CD14-positive monocyte (primary cell): ENCODE data around the gene CAMTA1. TPM values are rescaled to one million over a fixed set of nuclear protein-coding genes. Genes with fewer than 3 reads are reported as not detected.

Experiments
- DNase-seq, 3 donors: peaks; one replicate each; pipeline ENCODE4 v3.0.0-alpha.2; 2011 to 2022
- H2AFZ ChIP-seq: 2 replicates; pipeline ENCODE4 v1.6.0; 2012; ENCODE audit warnings: mild to moderate bottlenecking, low read depth, low read length, inconsistent platforms; ENCODE audit not compliant: insufficient read depth, poor library complexity, severe bottlenecking
- H3K27ac ChIP-seq, 2 donors: 1 replicate in 1 of 2; 2 replicates in 1 of 2; pipeline ENCODE4 v1.5.1; 2012 to 2013; ENCODE audit warnings: low read length in 2 of 2, control low read depth in 1 of 2, inconsistent platforms in 1 of 2, low read depth in 1 of 2, mild to moderate bottlenecking in 1 of 2
- H3K27me3 ChIP-seq, 2 donors: one replicate each; pipeline versions ENCODE4 v1.6.0 to v1.6.1; 2011 to 2013; ENCODE audit warnings: low read length in 2 of 2; ENCODE audit not compliant: control insufficient read depth in 2 of 2, insufficient read depth in 2 of 2
- H3K36me3 ChIP-seq, 2 donors: replicated peaks in 1 of 2; 1 replicate in 1 of 2; 2 replicates in 1 of 2; pipeline versions ENCODE4 v1.5.1 to v1.6.1; 2012 to 2013; ENCODE audit warnings: low read length in 2 of 2, control low read depth in 1 of 2, inconsistent platforms in 1 of 2, mild to moderate bottlenecking in 1 of 2; ENCODE audit not compliant: insufficient read depth in 2 of 2, control insufficient read depth in 1 of 2
- H3K4me1 ChIP-seq, 2 donors: 1 replicate in 1 of 2; 2 replicates in 1 of 2; pipeline versions ENCODE4 v1.5.1 to v1.6.1; 2012 to 2013; ENCODE audit warnings: low read length in 2 of 2, control low read depth in 1 of 2, inconsistent platforms in 1 of 2, mild to moderate bottlenecking in 1 of 2, moderate library complexity in 1 of 2; ENCODE audit not compliant: insufficient read depth in 2 of 2, control insufficient read depth in 1 of 2
- H3K4me2 ChIP-seq: replicated peaks from 2 replicates; pipeline ENCODE3; 2012; ENCODE audit warnings: low read length, moderate library complexity, mild to moderate bottlenecking; ENCODE audit not compliant: poor library complexity, severe bottlenecking; ENCODE audit errors: extremely low read depth
- H3K4me3 ChIP-seq, 3 experiments: fragments of 200-600 bp in 1 of 3; sonication (generic) in 1 of 3; replicated peaks in 1 of 3; 1 replicate in 2 of 3; 2 replicates in 1 of 3; pipeline ENCODE4 v1.5.1; 2011 to 2013; ENCODE audit warnings: low read length in 3 of 3, mild to moderate bottlenecking in 3 of 3, control low read depth in 2 of 3, low read depth in 2 of 3, inconsistent platforms in 1 of 3, moderate library complexity in 1 of 3
- H3K79me2 ChIP-seq: 2 replicates; pipeline ENCODE4 v1.6.0; 2012; ENCODE audit warnings: mild to moderate bottlenecking, control low read depth, inconsistent platforms, low read length, moderate library complexity; ENCODE audit not compliant: insufficient read depth
- H3K9ac ChIP-seq: 2 replicates; pipeline ENCODE4 v1.6.0; 2017; ENCODE audit warnings: low read length, mild to moderate bottlenecking; ENCODE audit not compliant: insufficient read depth, poor library complexity, severe bottlenecking
- H3K9me3 ChIP-seq, 2 donors: replicated peaks in 1 of 2; 1 replicate in 1 of 2; 2 replicates in 1 of 2; pipeline versions ENCODE4 v1.5.1 to v1.6.1; 2012 to 2013; ENCODE audit warnings: low read length in 2 of 2, control low read depth in 1 of 2; ENCODE audit not compliant: control insufficient read depth in 1 of 2, insufficient read depth in 1 of 2
- H4K20me1 ChIP-seq: 2 replicates; pipeline ENCODE4 v1.6.0; 2012; ENCODE audit warnings: mild to moderate bottlenecking, low read length, control low read depth, moderate library complexity; ENCODE audit not compliant: insufficient read depth
- H3K27ac Mint-ChIP-seq, 7 donors: one replicate each; pipeline ENCODE4 v1.8.0; 2020; ENCODE audit warnings: mild to moderate bottlenecking in 7 of 7, mixed read lengths in 7 of 7, moderate library complexity in 6 of 7, inconsistent platforms in 2 of 7
- H3K27me3 Mint-ChIP-seq, 3 donors: one replicate each; pipeline ENCODE4 v1.8.0; 2021 to 2022; ENCODE audit warnings: low read depth in 3 of 3, mild to moderate bottlenecking in 3 of 3, mixed read lengths in 3 of 3, moderate library complexity in 3 of 3, inconsistent platforms in 1 of 3
- H3K36me3 Mint-ChIP-seq, 2 donors: one replicate each; pipeline ENCODE4 v1.8.0; 2020; ENCODE audit warnings: mixed read lengths in 2 of 2, inconsistent platforms in 1 of 2, mild to moderate bottlenecking in 1 of 2
- H3K4me1 Mint-ChIP-seq: one replicate; pipeline ENCODE4 v1.8.0; 2020; ENCODE audit warnings: mild to moderate bottlenecking, mixed read lengths
- H3K4me3 Mint-ChIP-seq, 2 donors: one replicate each; pipeline ENCODE4 v1.8.0; 2020; ENCODE audit warnings: mild to moderate bottlenecking in 2 of 2, mixed read lengths in 2 of 2, moderate library complexity in 1 of 2
- H3K9me3 Mint-ChIP-seq, 7 donors: one replicate each; pipeline ENCODE4 v1.8.0; 2020 to 2022; ENCODE audit warnings: mixed read lengths in 7 of 7, mild to moderate bottlenecking in 6 of 7, moderate library complexity in 6 of 7, inconsistent platforms in 2 of 7
- WGBS: methylation state at CpG from one replicate; pipeline ENCODE4 v1.1.5; 2013; ENCODE audit warnings: missing lambda C conversion rate; ENCODE audit not compliant: insufficient coverage; 5-methylcytosine and 5-hydroxymethylcytosine counted together
- intact Hi-C, 2 donors: fragments of 100-400 bp; cut with micrococcal nuclease; formaldehyde crosslinking; loops; one replicate each; pipeline versions ENCODE4 v1.15.0 to v1.15.1; 2023
- polyA plus RNA-seq, 3 donors: library from polyadenylated mRNA; depleted of rRNA in 1 of 3; unstranded in 2 of 3; stranded (reverse) in 1 of 3; fragments of 300-500 nt in 2 of 3; fragments of >200 nt in 1 of 3; fragmentation: Illumina TruSeq in 2 of 3; gene quantifications; 1 replicate in 2 of 3; 2 replicates in 1 of 3; pipeline ENCODE4 v1.2.3, GENCODE V29; 2012 to 2021
- TF ChIP-seq, protein P1 (sequence below): fragments of 200-600 bp; IDR thresholded peaks from one replicate; pipeline ENCODE4 v1.8.0; 2022; ENCODE audit warnings: antibody characterized with exemption, mild to moderate bottlenecking

The CAMTA1 gene
- polyA plus RNA-seq, 3 donors, result 52.0 to 89.6 (median 78.3) TPM

DNA sequence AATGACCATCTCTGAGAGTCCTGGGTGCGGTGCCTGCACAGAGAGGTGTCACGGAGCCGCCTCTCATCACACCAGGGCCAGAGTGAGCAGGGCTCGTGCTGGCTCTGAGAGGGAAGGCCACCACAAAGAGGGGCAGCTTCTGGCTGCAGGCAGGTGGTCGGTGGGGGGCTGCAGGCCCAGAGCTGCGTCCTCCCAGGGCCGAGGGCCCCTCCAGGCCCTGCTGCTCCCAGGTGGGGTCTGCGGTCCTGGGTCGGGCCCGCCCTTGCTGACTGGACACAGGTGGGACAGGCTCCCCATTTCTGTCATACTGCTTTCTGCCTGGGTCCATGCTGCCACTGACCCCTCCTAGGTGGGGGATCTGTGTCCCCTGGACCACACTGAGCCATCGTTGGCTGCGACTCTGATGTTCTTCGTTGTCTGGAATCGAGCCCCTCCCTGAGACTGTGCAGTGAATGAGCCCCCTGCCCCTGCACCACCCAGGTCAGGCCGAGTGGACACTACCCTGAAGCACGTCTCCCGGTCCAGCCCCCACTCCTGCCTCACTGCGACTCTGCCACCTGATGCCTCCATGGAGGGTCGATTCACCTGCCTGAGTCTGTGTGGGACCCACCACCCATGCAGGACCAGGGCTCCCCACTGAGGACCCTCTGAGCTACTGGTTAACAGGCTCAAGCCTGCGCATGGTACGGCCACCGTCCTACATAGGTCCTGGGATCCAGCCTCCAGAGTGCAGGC is 653.8 kb downstream of the CAMTA1 start:
- no peak overlapping the region for H3K9ac ChIP-seq
- peaks cover 0 to 2% (median 0%) of the 10 kb centered on the region in 7 donors for H3K9me3 Mint-ChIP-seq
- over 99% methylated on average over 21 of the region's 22 CpGs for WGBS
- H3K27me3 ChIP-seq, result no peaks in the 10 kb centered on the region
- peaks cover 3% of the 10 kb centered on the region for H3K4me1 Mint-ChIP-seq
- H3K27me3 Mint-ChIP-seq, result peaks cover 0 to 3% (median 1%) of the 10 kb centered on the region in 3 donors
- no peak overlapping the region for H2AFZ ChIP-seq
- DNase-seq, result no peak
- intact Hi-C loops, result no loop called here
- H3K4me3 Mint-ChIP-seq, result no peak overlapping the region
- H3K4me3 ChIP-seq, result no peak overlapping the region
- TF ChIP-seq, protein P1, sequence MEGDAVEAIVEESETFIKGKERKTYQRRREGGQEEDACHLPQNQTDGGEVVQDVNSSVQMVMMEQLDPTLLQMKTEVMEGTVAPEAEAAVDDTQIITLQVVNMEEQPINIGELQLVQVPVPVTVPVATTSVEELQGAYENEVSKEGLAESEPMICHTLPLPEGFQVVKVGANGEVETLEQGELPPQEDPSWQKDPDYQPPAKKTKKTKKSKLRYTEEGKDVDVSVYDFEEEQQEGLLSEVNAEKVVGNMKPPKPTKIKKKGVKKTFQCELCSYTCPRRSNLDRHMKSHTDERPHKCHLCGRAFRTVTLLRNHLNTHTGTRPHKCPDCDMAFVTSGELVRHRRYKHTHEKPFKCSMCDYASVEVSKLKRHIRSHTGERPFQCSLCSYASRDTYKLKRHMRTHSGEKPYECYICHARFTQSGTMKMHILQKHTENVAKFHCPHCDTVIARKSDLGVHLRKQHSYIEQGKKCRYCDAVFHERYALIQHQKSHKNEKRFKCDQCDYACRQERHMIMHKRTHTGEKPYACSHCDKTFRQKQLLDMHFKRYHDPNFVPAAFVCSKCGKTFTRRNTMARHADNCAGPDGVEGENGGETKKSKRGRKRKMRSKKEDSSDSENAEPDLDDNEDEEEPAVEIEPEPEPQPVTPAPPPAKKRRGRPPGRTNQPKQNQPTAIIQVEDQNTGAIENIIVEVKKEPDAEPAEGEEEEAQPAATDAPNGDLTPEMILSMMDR, result no peak
- no peaks in the 10 kb centered on the region for H3K4me1 ChIP-seq
- H3K9me3 ChIP-seq, result no peaks in the 10 kb centered on the region
- H3K27ac ChIP-seq, result no peak overlapping the region
- H3K4me2 ChIP-seq, result no peak overlapping the region
- H3K36me3 ChIP-seq, result no peaks in the 10 kb centered on the region
- H3K79me2 ChIP-seq, result no peaks in the 10 kb centered on the region
- no peak overlapping the region for H3K27ac Mint-ChIP-seq
- no peaks in the 10 kb centered on the region for H3K36me3 Mint-ChIP-seq
- no peaks in the 10 kb centered on the region for H4K20me1 ChIP-seq

DNA sequence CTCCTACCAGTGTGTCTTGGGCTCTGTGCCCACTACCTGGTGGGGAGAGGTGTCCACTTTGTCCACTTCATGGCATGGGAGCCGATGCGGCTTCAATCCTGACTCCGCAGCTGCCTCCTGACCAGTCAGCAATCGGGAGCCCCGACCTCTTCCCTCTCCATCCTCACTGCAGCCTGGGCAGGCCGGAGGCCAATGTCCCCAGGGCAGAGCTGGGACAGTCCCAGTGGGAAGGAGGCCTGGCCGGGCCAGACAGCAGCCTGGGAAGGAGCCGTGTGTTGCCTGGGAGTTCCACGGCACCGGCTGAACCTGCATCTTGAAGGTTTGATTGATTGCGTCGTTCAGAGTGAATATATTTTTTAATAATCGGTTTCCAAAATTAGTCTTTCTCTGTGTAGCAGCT is 654.9 kb downstream of the CAMTA1 start:
- Mint-ChIP-seq H3K4me1 (peaks cover 3% of the 10 kb centered on the region), H3K9me3 (peaks cover 0 to 1% (median 0%) of the 10 kb centered on the region in 7 donors), H3K36me3 (no peaks in the 10 kb centered on the region), H3K27me3 (peaks cover 0 to 3% (median 0%) of the 10 kb centered on the region in 3 donors), H3K27ac (no peak overlapping the region), H3K4me3 (no peak overlapping the region)
- no peak for DNase-seq
- no peaks in the 10 kb centered on the region for H3K36me3 ChIP-seq
- no peak overlapping the region for H3K27ac ChIP-seq
- H3K79me2 ChIP-seq, result no peaks in the 10 kb centered on the region
- no peaks in the 10 kb centered on the region for H3K9me3 ChIP-seq
- no peak overlapping the region for H3K9ac ChIP-seq
- no peaks in the 10 kb centered on the region for H3K27me3 ChIP-seq
- no peaks in the 10 kb centered on the region for H3K4me1 ChIP-seq
- WGBS, result 97% methylated on average over 10 of the region's 13 CpGs
- TF ChIP-seq, protein P1, result no peak
- no peak overlapping the region for H3K4me2 ChIP-seq
- no peak overlapping the region for H2AFZ ChIP-seq
- H4K20me1 ChIP-seq, result no peaks in the 10 kb centered on the region
- intact Hi-C loops, result no loop called here
- H3K4me3 ChIP-seq, result no peak overlapping the region
